ENCODE results near the gene SPECC1L. TPM values are rescaled to one million over a fixed set of nuclear protein-coding genes. Genes with fewer than 3 reads are reported as not detected.

SPECC1L gene
- total RNA-seq, 1 donor from 2014 or later, result 41.9 TPM

GRCh38 chr22:24358105-24358836 lies 87.6 kb downstream of the SPECC1L start:
- DNase-seq (ENCODE audit: extremely low read depth, low read depth, low spot score), result no peak

- DNase-seq (ENCODE audit: extremely low read depth, low read depth, low spot score), result peak; percentile 68
These were observed 89.0 kb downstream of the SPECC1L start for GRCh38 chr22:24359452-24360120.

- DNase-seq (ENCODE audit: extremely low read depth, low read depth, low spot score), result no peak
These were observed 91.5 kb downstream of the SPECC1L start for GRCh38 chr22:24361976-24362646.

- no peak for DNase-seq (ENCODE audit: extremely low read depth, low read depth, low spot score)
These were observed 92.6 kb downstream of the SPECC1L start for GRCh38 chr22:24363243-24363642.

- no peak for DNase-seq (ENCODE audit: extremely low read depth, low read depth, low spot score)
These were observed 96.1 kb downstream of the SPECC1L start for GRCh38 chr22:24366701-24367100.

- no peak for DNase-seq (ENCODE audit: extremely low read depth, low read depth, low spot score)
These were observed 97.2 kb downstream of the SPECC1L start for GRCh38 chr22:24367841-24368240.

GRCh38 chr22:24370401-24370800 lies 99.8 kb downstream of the SPECC1L start:
- no peak for DNase-seq (ENCODE audit: extremely low read depth, low read depth, low spot score)

GRCh38 chr22:24376002-24376401 lies 105.4 kb downstream of the SPECC1L start:
- no peak for DNase-seq (ENCODE audit: extremely low read depth, low read depth, low spot score)

GRCh38 chr22:24376586-24376985 lies 106.0 kb downstream of the SPECC1L start:
- DNase-seq (ENCODE audit: extremely low read depth, low read depth, low spot score), result no peak

- DNase-seq (ENCODE audit: extremely low read depth, low read depth, low spot score), result no peak
These were observed 108.9 kb downstream of the SPECC1L start for GRCh38 chr22:24379536-24379935.

- no peak for DNase-seq (ENCODE audit: extremely low read depth, low read depth, low spot score)
These were observed 109.7 kb downstream of the SPECC1L start for GRCh38 chr22:24380220-24380904.

GRCh38 chr22:24380905-24381230 lies 110.2 kb downstream of the SPECC1L start:
- no peak for DNase-seq (ENCODE audit: extremely low read depth, low read depth, low spot score)

GRCh38 chr22:24383061-24383460 lies 112.4 kb downstream of the SPECC1L start:
- no peak for DNase-seq (ENCODE audit: extremely low read depth, low read depth, low spot score)

- DNase-seq (ENCODE audit: extremely low read depth, low read depth, low spot score), result no peak
These were observed 113.5 kb downstream of the SPECC1L start for GRCh38 chr22:24384131-24384530.

GRCh38 chr22:24386937-24387471 lies 116.4 kb downstream of the SPECC1L start:
- no peak for DNase-seq (ENCODE audit: extremely low read depth, low read depth, low spot score)

- no peak for DNase-seq (ENCODE audit: extremely low read depth, low read depth, low spot score)
These were observed 119.0 kb downstream of the SPECC1L start for GRCh38 chr22:24389680-24390079.

- DNase-seq (ENCODE audit: extremely low read depth, low read depth, low spot score), result no peak
These were observed 119.5 kb downstream of the SPECC1L start for GRCh38 chr22:24390156-24390555.

- no peak for DNase-seq (ENCODE audit: extremely low read depth, low read depth, low spot score)
These were observed 119.9 kb downstream of the SPECC1L start for GRCh38 chr22:24390576-24390975.

GRCh38 chr22:24391836-24392217 lies 121.2 kb downstream of the SPECC1L start:
- no peak for DNase-seq (ENCODE audit: extremely low read depth, low read depth, low spot score)

- no peak for DNase-seq (ENCODE audit: extremely low read depth, low read depth, low spot score)
These were observed 121.7 kb downstream of the SPECC1L start for GRCh38 chr22:24392218-24392931.

Measured in glomerular endothelial cell (primary cell).